Peyer's patch (tissue), 4 donors: Measurements from ENCODE around the gene SH3RF3.

ENCODE experiments used
- CTCF ChIP-seq, 6 experiments: fragments of 450-650 bp in 4 of 6; fragments of 200-600 bp in 2 of 6; sonication (generic) in 1 of 6; IDR thresholded peaks; one replicate each; pipeline ENCODE4 v1.5.1; 2017 to 2019; ENCODE audit warnings: antibody characterized with exemption in 6 of 6, mild to moderate bottlenecking in 3 of 6, moderate library complexity in 1 of 6
- POLR2A ChIP-seq, 2 donors: fragments of 450-650 bp; IDR thresholded peaks; one replicate each; pipeline ENCODE4 v1.5.1; 2017; ENCODE audit warnings: antibody characterized with exemption in 2 of 2, mild to moderate bottlenecking in 2 of 2, moderate library complexity in 2 of 2

DNA sequence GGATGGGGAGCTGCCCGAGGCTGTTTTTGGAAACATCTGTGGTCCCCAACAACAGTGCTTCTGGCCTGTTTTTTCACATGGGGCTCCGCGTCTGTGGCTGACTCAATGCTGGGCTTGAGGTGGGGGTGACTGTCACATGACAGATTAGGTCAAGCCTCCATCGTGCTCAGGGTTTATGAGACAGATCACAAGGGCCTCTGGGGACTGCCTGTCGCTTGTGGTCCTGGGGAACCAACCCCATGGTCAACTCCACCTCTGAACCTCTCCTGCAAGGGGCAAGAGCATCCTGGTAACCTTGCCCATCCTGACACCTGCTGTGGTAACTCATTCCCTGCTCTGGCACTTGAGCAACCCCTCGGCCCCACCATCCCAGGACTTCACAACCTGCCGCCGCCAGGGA, 47.6 kb upstream of the SH3RF3 start:
- TF ChIP-seq CTCF (IDR thresholded peaks at IDR 0.05), result no peak
- no peak for TF ChIP-seq POLR2A (IDR thresholded peaks at IDR 0.05)
